ENCODE data around the gene KAT2B.

GRCh38 chr3:20066079-20066478 lies 25.8 kb downstream of the KAT2B start:
- no peak for TF ChIP-seq POLR2AphosphoS5 (IDR thresholded peaks at IDR 0.05; ENCODE audit: low read depth, low read length)
- no peak for TF ChIP-seq SNAI1 (CRISPR knock-in tag; IDR thresholded peaks at IDR 0.05; ENCODE audit: borderline replicate concordance)
- TF ChIP-seq ZFP91 (CRISPR knock-in tag; IDR thresholded peaks at IDR 0.05; ENCODE audit: borderline replicate concordance): no peak
